ENCODE results near the gene PPM1J. TPM values are rescaled to one million over a fixed set of nuclear protein-coding genes. Genes with fewer than 3 reads are reported as not detected.

The PPM1J gene
- total and polyA plus RNA-seq, 2 of the 8 experiments (the other 6 are each of a cell fraction or from before 2014, with no cell fraction given), result 19.4 to 31.6 TPM

- H3K36me3 ChIP-seq (ENCODE audit: control insufficient read depth in 2 of 4, insufficient read depth in 4 of 4, low read length in 3 of 4), result peaks cover 0 to 4% (median 0%) of the 10 kb centered on the region in 4 experiments; a peak in 1 of 8 replicates
- H3K18ac ChIP-seq (ENCODE audit: extremely low read depth, low read length), result peak overlapping the region; percentile 41
- peak overlapping the region; percentile 74 to 92 for H3K4me2 ChIP-seq (ENCODE audit: insufficient read depth in 1 of 2, low read depth in 2 of 2, low read length in 2 of 2)
- H2BK20ac ChIP-seq (ENCODE audit: low read length), result peak overlapping the region; percentile 10; the same call in 1 of the 2 replicates
- no peak overlapping the region for H3K4ac ChIP-seq (replicated peaks; ENCODE audit: insufficient read length, low read depth, low read length)
- H4K91ac ChIP-seq (replicated peaks; ENCODE audit: insufficient read length, low read length), result peak overlapping the region; percentile 25
- ChIA-PET POLR2A (ENCODE audit: partially characterized antibody) (interaction anchor here (1.2 to 6.1 kb wide), 13 partner anchors 12 to 397 kb away, joined by 3 to 76 read pairs (median 9); partner anchors contain the start of genes LRIG2, PPM1J and RHOC), CTCF (ENCODE audit: partially characterized antibody) (interaction anchor here (2.1 to 6.3 kb wide), 3 partner anchors 25 to 58 kb away, joined by 9 to 63 read pairs (median 13); partner anchors contain the start of gene ST7L)
- H3K9me3 ChIP-seq (ENCODE audit: insufficient read depth in 2 of 2, low read depth in 1 of 2, low read length in 1 of 2), result no peaks in the 10 kb centered on the region
- 61% methylated on average over 7 of the region's 7 CpGs; no CpG with 5 or more reads in 1 of the 2 experiments for WGBS, 2 experiments (ENCODE audit: extremely low coverage in 1 of 2, insufficient coverage in 1 of 2, insufficient read length in 1 of 2, insufficient replicate concordance in 2 of 2, low coverage in 1 of 2, low lambda C conversion rate in 2 of 2, missing lambda C conversion rate in 1 of 2)
- peaks cover 0 to 35% of the 10 kb centered on the region in 2 experiments; a peak in 3 of 4 replicates for H3K79me2 ChIP-seq (ENCODE audit: control insufficient read depth in 1 of 2, insufficient read depth in 2 of 2, low read length in 2 of 2)
- H3K56ac ChIP-seq (replicated peaks; ENCODE audit: insufficient read length, low read depth, low read length), result no peak overlapping the region
- peak overlapping the region; percentile 71 to 94 (median 86) for H3K9ac ChIP-seq (replicated peaks in 1 of 4; ENCODE audit: extremely low read depth in 1 of 4, low read depth in 3 of 4, low read length in 3 of 4)
- H3K4me1 ChIP-seq (replicated peaks in 1 of 4; ENCODE audit: control insufficient read depth in 3 of 4, insufficient read depth in 4 of 4, low read length in 3 of 4), result peaks cover 2 to 14% (median 10%) of the 10 kb centered on the region in 4 experiments; a peak in 5 of 7 replicates
- no peak for FAIRE-seq
- H3K27me3 ChIP-seq (replicated peaks in 1 of 4; ENCODE audit: control insufficient read depth in 3 of 4, extremely low read depth in 1 of 4, insufficient read depth in 3 of 4, low read length in 3 of 4), result peaks cover 0 to 2% (median 0%) of the 10 kb centered on the region in 4 experiments; a peak in 2 of 7 replicates
- DNase-seq (ENCODE audit: low read depth in 1 of 2, low spot score in 2 of 2), result no peak
- peak overlapping the region; percentile 58 for H4K5ac ChIP-seq (ENCODE audit: insufficient read length, low read depth, low read length)
- H3K23me2 ChIP-seq (ENCODE audit: low read depth, low read length), result peaks cover 10% of the 10 kb centered on the region; the same call in 1 of the 2 replicates
- H4K20me1 ChIP-seq (replicated peaks in 1 of 2; ENCODE audit: control insufficient read depth in 1 of 2, insufficient read depth in 2 of 2, low read length in 2 of 2), result peaks cover 0 to 5% of the 10 kb centered on the region in 2 experiments
- H3K23ac ChIP-seq (ENCODE audit: insufficient read length), result no peak overlapping the region
- H2AFZ ChIP-seq (ENCODE audit: low read length), result 0 out of 2 replicates have a peak overlapping the region, but pooled peaks have one; percentile 48
- no peaks in the 10 kb centered on the region for H3K79me1 ChIP-seq (ENCODE audit: low read depth, low read length)
- H2BK120ac ChIP-seq (replicated peaks; ENCODE audit: low read depth, low read length), result no peak overlapping the region
- H2AK5ac ChIP-seq (ENCODE audit: low read depth, low read length), result peak overlapping the region; percentile 92; the same call in 1 of the 2 replicates
- H2BK5ac ChIP-seq (ENCODE audit: low read depth, low read length), result no peak overlapping the region
- 0 out of 2 replicates have a peak overlapping the region, but pooled peaks have one; percentile 51 for H2BK12ac ChIP-seq (ENCODE audit: low read depth, low read length)
- H3K4me3 ChIP-seq (ENCODE audit: extremely low read depth in 1 of 4, insufficient read depth in 2 of 4, low read depth in 3 of 4, low read length in 4 of 4), result peak overlapping the region; percentile 85 to 92 (median 90)
- no peak overlapping the region for H3K27ac ChIP-seq (ENCODE audit: low read depth, low read length)
- H2BK15ac ChIP-seq (ENCODE audit: low read length), result 0 out of 2 replicates have a peak overlapping the region, but pooled peaks have one; percentile 63
- H4K8ac ChIP-seq (ENCODE audit: extremely low read depth, insufficient read depth, low read length), result peak overlapping the region; percentile 66; the same call in 1 of the 2 replicates
- no peak overlapping the region for H3K14ac ChIP-seq (ENCODE audit: insufficient read length)
- TF ChIP-seq RNF2 (IDR thresholded peaks at IDR 0.05; ENCODE audit: borderline replicate concordance, low read depth, low read length, missing control alignments, poor library complexity, severe bottlenecking), result no peak
- TF ChIP-seq FOSL1 (IDR thresholded peaks at IDR 0.05; ENCODE audit: insufficient read depth, low read depth, low read length), result no peak
- no peak for TF ChIP-seq TEAD4 (IDR thresholded peaks at IDR 0.05; ENCODE audit: low read depth, low read length)
- no peak for TF ChIP-seq RAD21 (IDR thresholded peaks at IDR 0.05 in 1 of 2, conservative IDR thresholded peaks at IDR 0.05 in 1 of 2; ENCODE audit: low read depth in 2 of 2, low read length in 2 of 2)
- no peak for TF ChIP-seq ATF2 (IDR thresholded peaks at IDR 0.05; ENCODE audit: low read length)
- TF ChIP-seq CBX5 (IDR thresholded peaks at IDR 0.05; ENCODE audit: low read depth, low read length), result no peak
Measured at GRCh38 chr1:112675728-112676381, 39.3 kb downstream of the PPM1J start.

Measured in H1 (cell line).